Muscle of arm (tissue), 12 donors: Measurements from ENCODE around the gene GRIK4. TPM values are rescaled to one million over a fixed set of nuclear protein-coding genes. Genes with fewer than 3 reads are reported as not detected.

Experiments
- DNase-seq: peaks from one replicate; pipeline ENCODE4 v3.0.0-alpha.2; 2013
- polyA plus RNA-seq, 12 donors: library from polyadenylated mRNA; unstranded; fragments of 120-200 nt; gene quantifications; one replicate each; pipeline ENCODE4 v1.2.1, GENCODE V29; 2013; ENCODE audit not compliant: insufficient read length in 12 of 12

Gene GRIK4
- polyA plus RNA-seq, 12 donors: 0.21 to 2.0 (median 0.42) TPM; not detected in 2

GRCh38 chr11:120807414-120808150 lies 296.0 kb downstream of the GRIK4 start:
- no peak for DNase-seq

GRCh38 chr11:120808616-120809050 lies 297.1 kb downstream of the GRIK4 start:
- DNase-seq: no peak

GRCh38 chr11:120810251-120810650 lies 298.7 kb downstream of the GRIK4 start:
- DNase-seq: no peak

- no peak for DNase-seq
Measured at GRCh38 chr11:120811199-120811598, 299.7 kb downstream of the GRIK4 start.

- DNase-seq: no peak
Measured at GRCh38 chr11:120811731-120812130, 300.2 kb downstream of the GRIK4 start.

GRCh38 chr11:120814531-120815318 lies 303.2 kb downstream of the GRIK4 start:
- DNase-seq: no peak

GRCh38 chr11:120815319-120816100 lies 304.0 kb downstream of the GRIK4 start:
- DNase-seq: no peak

GRCh38 chr11:120816176-120816575 lies 304.6 kb downstream of the GRIK4 start:
- no peak for DNase-seq

- DNase-seq: no peak
Measured at GRCh38 chr11:120816711-120817110, 305.2 kb downstream of the GRIK4 start.

GRCh38 chr11:120817158-120817557 lies 305.6 kb downstream of the GRIK4 start:
- no peak for DNase-seq

GRCh38 chr11:120818097-120818496 lies 306.5 kb downstream of the GRIK4 start:
- no peak for DNase-seq

GRCh38 chr11:120819003-120819402 lies 307.5 kb downstream of the GRIK4 start:
- DNase-seq: no peak

GRCh38 chr11:120819437-120820365 lies 308.2 kb downstream of the GRIK4 start:
- peak; percentile 41 for DNase-seq

GRCh38 chr11:120823159-120823558 lies 311.6 kb downstream of the GRIK4 start:
- no peak for DNase-seq

GRCh38 chr11:120824242-120824641 lies 312.7 kb downstream of the GRIK4 start:
- no peak for DNase-seq

- DNase-seq: no peak
Measured at GRCh38 chr11:120827198-120827597, 315.6 kb downstream of the GRIK4 start.

GRCh38 chr11:120827820-120828219 lies 316.3 kb downstream of the GRIK4 start:
- no peak for DNase-seq

- DNase-seq: no peak
Measured at GRCh38 chr11:120828847-120829246, 317.3 kb downstream of the GRIK4 start.

GRCh38 chr11:120830085-120830620 lies 318.6 kb downstream of the GRIK4 start:
- no peak for DNase-seq

- no peak for DNase-seq
Measured at GRCh38 chr11:120832481-120833238, 321.1 kb downstream of the GRIK4 start.
